Measurements from ENCODE around the gene HARBI1. TPM values are rescaled to one million over a fixed set of nuclear protein-coding genes. Genes with fewer than 3 reads are reported as not detected.

HARBI1 gene
- total RNA-seq, 1 donor from 2014 or later = 8.1 TPM

DNA sequence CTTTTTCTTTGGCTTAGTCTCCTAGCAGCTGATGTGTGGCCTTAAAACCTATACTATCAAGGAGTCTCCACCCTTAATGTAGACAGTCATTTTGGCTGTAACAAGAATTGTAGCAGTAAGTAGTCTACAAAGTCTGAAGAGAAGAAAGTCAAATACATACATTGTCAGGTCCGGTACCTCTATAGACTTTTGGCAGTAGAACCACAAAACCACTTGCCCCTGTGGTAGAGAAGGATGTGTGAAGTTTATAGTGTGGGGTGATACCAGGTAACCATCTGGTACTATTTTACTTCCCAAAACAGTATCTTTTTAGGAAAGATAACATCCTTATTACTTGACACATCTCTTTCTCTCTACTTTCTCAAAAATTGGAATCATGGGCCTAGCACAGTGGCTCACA is 15.5 kb upstream of the HARBI1 start:
- H4K20me1 ChIP-seq (ENCODE audit: insufficient read depth, low read length) = peaks cover 20% of the 10 kb centered on the region
- no peak overlapping the region for H3K27ac Mint-ChIP-seq (ENCODE audit: unreplicated experiment)
- no peak overlapping the region for H3K4me3 Mint-ChIP-seq (ENCODE audit: unreplicated experiment)
- H3K9me3 Mint-ChIP-seq (ENCODE audit: unreplicated experiment) = no peaks in the 10 kb centered on the region
- H3K4me2 ChIP-seq (ENCODE audit: low read length) = no peak overlapping the region
- H3K9ac ChIP-seq (ENCODE audit: low read length) = no peak overlapping the region
- peaks cover 14% of the 10 kb centered on the region for H3K79me2 ChIP-seq (ENCODE audit: insufficient read depth, low read length)
- TF ChIP-seq, protein P1, sequence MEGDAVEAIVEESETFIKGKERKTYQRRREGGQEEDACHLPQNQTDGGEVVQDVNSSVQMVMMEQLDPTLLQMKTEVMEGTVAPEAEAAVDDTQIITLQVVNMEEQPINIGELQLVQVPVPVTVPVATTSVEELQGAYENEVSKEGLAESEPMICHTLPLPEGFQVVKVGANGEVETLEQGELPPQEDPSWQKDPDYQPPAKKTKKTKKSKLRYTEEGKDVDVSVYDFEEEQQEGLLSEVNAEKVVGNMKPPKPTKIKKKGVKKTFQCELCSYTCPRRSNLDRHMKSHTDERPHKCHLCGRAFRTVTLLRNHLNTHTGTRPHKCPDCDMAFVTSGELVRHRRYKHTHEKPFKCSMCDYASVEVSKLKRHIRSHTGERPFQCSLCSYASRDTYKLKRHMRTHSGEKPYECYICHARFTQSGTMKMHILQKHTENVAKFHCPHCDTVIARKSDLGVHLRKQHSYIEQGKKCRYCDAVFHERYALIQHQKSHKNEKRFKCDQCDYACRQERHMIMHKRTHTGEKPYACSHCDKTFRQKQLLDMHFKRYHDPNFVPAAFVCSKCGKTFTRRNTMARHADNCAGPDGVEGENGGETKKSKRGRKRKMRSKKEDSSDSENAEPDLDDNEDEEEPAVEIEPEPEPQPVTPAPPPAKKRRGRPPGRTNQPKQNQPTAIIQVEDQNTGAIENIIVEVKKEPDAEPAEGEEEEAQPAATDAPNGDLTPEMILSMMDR (IDR thresholded peaks at IDR 0.05; ENCODE audit: insufficient read depth, low read depth, low read length) = no peak
- TF ChIP-seq EZH2 (IDR thresholded peaks at IDR 0.05; ENCODE audit: insufficient read depth, low read length) = no peak
- H3K27me3 Mint-ChIP-seq (ENCODE audit: low read depth, unreplicated experiment) = no peaks in the 10 kb centered on the region
- peaks cover 9% of the 10 kb centered on the region for H3K36me3 ChIP-seq (ENCODE audit: insufficient read depth, low read length)
- no peak overlapping the region for H3K27ac ChIP-seq (ENCODE audit: low read depth, low read length)
- no peak for FAIRE-seq
- no peak for DNase-seq (ENCODE audit: low read depth)
- no peaks in the 10 kb centered on the region for H3K27me3 ChIP-seq (ENCODE audit: insufficient read depth, low read length)
- H3K36me3 Mint-ChIP-seq (ENCODE audit: low read depth, unreplicated experiment) = peaks cover 7% of the 10 kb centered on the region
- no peak overlapping the region for H2AFZ ChIP-seq (ENCODE audit: low read depth, low read length)
- H3K9me3 ChIP-seq (ENCODE audit: insufficient read depth, low read depth, low read length) = no peaks in the 10 kb centered on the region
- H3K4me3 ChIP-seq (ENCODE audit: insufficient read depth, low read depth, low read length) = no peak overlapping the region
- H3K4me1 Mint-ChIP-seq (ENCODE audit: low read depth, unreplicated experiment) = peaks cover 2% of the 10 kb centered on the region
- H3K4me1 ChIP-seq (ENCODE audit: insufficient read depth, low read length) = no peaks in the 10 kb centered on the region

DNA sequence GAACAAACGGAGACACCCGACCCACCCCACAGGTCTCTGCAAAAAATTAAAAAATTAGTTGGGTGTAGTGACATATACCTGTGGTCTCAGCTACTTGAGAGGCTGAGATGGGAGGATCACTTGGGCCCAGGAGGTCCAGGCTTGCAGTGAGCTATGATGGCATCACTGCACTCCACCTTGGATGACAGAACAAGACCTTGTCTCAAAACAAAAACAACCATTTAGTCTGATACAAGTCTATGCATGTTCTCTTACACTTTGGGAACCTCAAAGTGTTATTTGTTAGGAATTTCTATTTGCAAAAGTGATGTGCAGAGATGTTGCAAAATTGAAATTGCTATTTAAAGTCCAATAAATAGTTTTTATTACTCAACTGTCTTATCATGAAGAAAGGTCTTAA is 14.6 kb upstream of the HARBI1 start:
- peaks cover 8% of the 10 kb centered on the region for H3K36me3 Mint-ChIP-seq (ENCODE audit: low read depth, unreplicated experiment)
- peaks cover 9% of the 10 kb centered on the region for H3K36me3 ChIP-seq (ENCODE audit: insufficient read depth, low read length)
- no peak for TF ChIP-seq EZH2 (IDR thresholded peaks at IDR 0.05; ENCODE audit: insufficient read depth, low read length)
- TF ChIP-seq, protein P1 (IDR thresholded peaks at IDR 0.05; ENCODE audit: insufficient read depth, low read depth, low read length) = no peak
- H4K20me1 ChIP-seq (ENCODE audit: insufficient read depth, low read length) = peaks cover 18% of the 10 kb centered on the region
- no peak overlapping the region for H3K27ac Mint-ChIP-seq (ENCODE audit: unreplicated experiment)
- H3K4me3 ChIP-seq (ENCODE audit: insufficient read depth, low read depth, low read length) = no peak overlapping the region
- H3K79me2 ChIP-seq (ENCODE audit: insufficient read depth, low read length) = peaks cover 16% of the 10 kb centered on the region
- no peaks in the 10 kb centered on the region for H3K4me1 ChIP-seq (ENCODE audit: insufficient read depth, low read length)
- no peak for FAIRE-seq
- H3K27me3 ChIP-seq (ENCODE audit: insufficient read depth, low read length) = no peaks in the 10 kb centered on the region
- no peak overlapping the region for H3K9ac ChIP-seq (ENCODE audit: low read length)
- no peaks in the 10 kb centered on the region for H3K9me3 Mint-ChIP-seq (ENCODE audit: unreplicated experiment)
- H3K27me3 Mint-ChIP-seq (ENCODE audit: low read depth, unreplicated experiment) = no peaks in the 10 kb centered on the region
- peaks cover 2% of the 10 kb centered on the region for H3K4me1 Mint-ChIP-seq (ENCODE audit: low read depth, unreplicated experiment)
- DNase-seq (ENCODE audit: low read depth) = no peak
- no peak overlapping the region for H3K27ac ChIP-seq (ENCODE audit: low read depth, low read length)
- H3K4me3 Mint-ChIP-seq (ENCODE audit: unreplicated experiment) = no peak overlapping the region
- no peaks in the 10 kb centered on the region for H3K9me3 ChIP-seq (ENCODE audit: insufficient read depth, low read depth, low read length)
- no peak overlapping the region for H3K4me2 ChIP-seq (ENCODE audit: low read length)
- H2AFZ ChIP-seq (ENCODE audit: low read depth, low read length) = no peak overlapping the region

DNA sequence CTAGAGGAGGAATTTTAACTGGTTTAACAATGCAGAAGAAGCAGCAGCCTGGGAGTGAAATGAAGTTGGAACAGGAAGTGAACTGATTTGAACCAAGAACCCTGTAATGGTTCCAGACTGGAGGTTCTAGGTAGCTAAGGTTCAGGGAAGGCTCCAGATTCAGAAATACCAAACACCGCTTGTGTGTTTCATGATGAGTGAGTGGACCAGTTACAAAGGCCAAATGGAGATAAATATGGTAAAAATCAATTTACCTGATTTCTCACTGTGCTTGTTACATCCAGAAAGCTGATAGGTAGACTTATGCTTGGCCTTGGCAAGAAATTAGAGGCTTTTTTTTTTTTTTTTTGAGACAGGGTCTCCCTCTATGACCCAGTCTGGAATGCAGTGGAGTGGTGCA is 13.2 kb upstream of the HARBI1 start:
- Histone ChIP-seq H3K9me3 (ENCODE audit: insufficient read depth, low read depth, low read length) (no peaks in the 10 kb centered on the region), H3K36me3 (ENCODE audit: insufficient read depth, low read length) (peaks cover 14% of the 10 kb centered on the region), H3K27me3 (ENCODE audit: insufficient read depth, low read length) (no peaks in the 10 kb centered on the region), H3K9ac (ENCODE audit: low read length) (no peak overlapping the region), H3K4me2 (ENCODE audit: low read length) (no peak overlapping the region), H3K79me2 (ENCODE audit: insufficient read depth, low read length) (peaks cover 31% of the 10 kb centered on the region), H2AFZ (ENCODE audit: low read depth, low read length) (no peak overlapping the region), H3K27ac (ENCODE audit: low read depth, low read length) (no peak overlapping the region), H3K4me3 (ENCODE audit: insufficient read depth, low read depth, low read length) (no peak overlapping the region), H3K4me1 (ENCODE audit: insufficient read depth, low read length) (no peaks in the 10 kb centered on the region), H4K20me1 (ENCODE audit: insufficient read depth, low read length) (peaks cover 24% of the 10 kb centered on the region)
- no peaks in the 10 kb centered on the region for H3K27me3 Mint-ChIP-seq (ENCODE audit: low read depth, unreplicated experiment)
- no peaks in the 10 kb centered on the region for H3K9me3 Mint-ChIP-seq (ENCODE audit: unreplicated experiment)
- H3K4me3 Mint-ChIP-seq (ENCODE audit: unreplicated experiment) = no peak overlapping the region
- peaks cover 2% of the 10 kb centered on the region for H3K4me1 Mint-ChIP-seq (ENCODE audit: low read depth, unreplicated experiment)
- FAIRE-seq (no peak), DNase-seq (ENCODE audit: low read depth) (no peak)
- peaks cover 19% of the 10 kb centered on the region for H3K36me3 Mint-ChIP-seq (ENCODE audit: low read depth, unreplicated experiment)
- TF ChIP-seq, protein P1 (IDR thresholded peaks at IDR 0.05; ENCODE audit: insufficient read depth, low read depth, low read length) = no peak
- no peak for TF ChIP-seq EZH2 (IDR thresholded peaks at IDR 0.05; ENCODE audit: insufficient read depth, low read length)
- no peak overlapping the region for H3K27ac Mint-ChIP-seq (ENCODE audit: unreplicated experiment)
